Measurements from ENCODE around the gene STK32B. TPM values are rescaled to one million over a fixed set of nuclear protein-coding genes. Genes with fewer than 3 reads are reported as not detected.

Gene STK32B
- total and polyA plus RNA-seq, 2 donors (not counting 1 experiment from before 2014, with no cell fraction given) = 0.22 to 0.30 TPM

DNA sequence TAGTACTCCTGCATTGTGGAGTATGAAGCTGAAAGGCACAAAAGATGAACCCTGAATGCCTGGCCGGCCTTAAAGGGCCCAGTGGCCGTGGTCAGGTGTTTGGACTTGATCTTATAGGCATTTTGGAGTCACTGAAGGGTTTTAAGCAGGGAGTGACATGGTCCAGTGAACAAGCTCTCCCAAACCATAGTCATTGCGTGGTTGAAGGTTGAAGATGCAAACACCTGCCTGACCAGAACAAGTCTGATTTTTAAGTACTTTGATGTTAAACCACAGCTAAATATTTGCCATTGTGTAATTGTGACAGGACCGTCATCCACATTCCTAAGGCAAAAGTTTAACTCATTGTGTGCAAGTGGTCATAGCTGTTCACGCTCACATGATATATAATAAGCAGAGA lies 3.3 kb downstream of the STK32B start:
- no peak overlapping the region for H3K9ac ChIP-seq (ENCODE audit: low read length)
- peaks cover 0 to 33% (median 17%) of the 10 kb centered on the region in 4 experiments for H3K27me3 ChIP-seq (replicated peaks in 1 of 4; ENCODE audit: control extremely low read depth in 1 of 4, control insufficient read depth in 3 of 4, insufficient read depth in 4 of 4, low read length in 3 of 4)
- Mint-ChIP-seq H3K27me3 (peaks cover 36% of the 10 kb centered on the region), H3K27ac (no peak overlapping the region), H3K4me3 (no peak overlapping the region), H3K4me1 (peaks cover 16% of the 10 kb centered on the region), H3K9me3 (ENCODE audit: insufficient read depth) (no peaks in the 10 kb centered on the region)
- TF ChIP-seq, protein P1, sequence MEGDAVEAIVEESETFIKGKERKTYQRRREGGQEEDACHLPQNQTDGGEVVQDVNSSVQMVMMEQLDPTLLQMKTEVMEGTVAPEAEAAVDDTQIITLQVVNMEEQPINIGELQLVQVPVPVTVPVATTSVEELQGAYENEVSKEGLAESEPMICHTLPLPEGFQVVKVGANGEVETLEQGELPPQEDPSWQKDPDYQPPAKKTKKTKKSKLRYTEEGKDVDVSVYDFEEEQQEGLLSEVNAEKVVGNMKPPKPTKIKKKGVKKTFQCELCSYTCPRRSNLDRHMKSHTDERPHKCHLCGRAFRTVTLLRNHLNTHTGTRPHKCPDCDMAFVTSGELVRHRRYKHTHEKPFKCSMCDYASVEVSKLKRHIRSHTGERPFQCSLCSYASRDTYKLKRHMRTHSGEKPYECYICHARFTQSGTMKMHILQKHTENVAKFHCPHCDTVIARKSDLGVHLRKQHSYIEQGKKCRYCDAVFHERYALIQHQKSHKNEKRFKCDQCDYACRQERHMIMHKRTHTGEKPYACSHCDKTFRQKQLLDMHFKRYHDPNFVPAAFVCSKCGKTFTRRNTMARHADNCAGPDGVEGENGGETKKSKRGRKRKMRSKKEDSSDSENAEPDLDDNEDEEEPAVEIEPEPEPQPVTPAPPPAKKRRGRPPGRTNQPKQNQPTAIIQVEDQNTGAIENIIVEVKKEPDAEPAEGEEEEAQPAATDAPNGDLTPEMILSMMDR (IDR thresholded peaks at IDR 0.05) = no peak
- TF ChIP-seq EZH2 (IDR thresholded peaks at IDR 0.05; ENCODE audit: borderline replicate concordance, insufficient read depth, low read depth, low read length, poor library complexity, severe bottlenecking) = no peak
- H3K4me3 ChIP-seq (ENCODE audit: control extremely low read depth in 1 of 5, extremely low read depth in 1 of 5, insufficient read depth in 1 of 5, low read depth in 2 of 5, low read length in 4 of 5) = no peak overlapping the region
- no peak overlapping the region for H2AFZ ChIP-seq (ENCODE audit: insufficient read depth, low read depth, low read length, poor library complexity, severe bottlenecking)
- H3K9me3 ChIP-seq (ENCODE audit: control extremely low read depth in 1 of 3, control insufficient read depth in 2 of 3, insufficient read depth in 1 of 3, low read length in 2 of 3) = peaks cover 0 to 8% (median 0%) of the 10 kb centered on the region in 3 donors
- ChIA-PET CTCF (no interaction called here), POLR2A (no interaction called here)
- no peaks in the 10 kb centered on the region for H3K36me3 ChIP-seq (replicated peaks in 1 of 2; ENCODE audit: control extremely low read depth in 1 of 2, control insufficient read depth in 1 of 2, extremely low read depth in 1 of 2, insufficient read depth in 2 of 2, low read length in 1 of 2)
- no peak for DNase-seq
- peaks cover 15 to 19% of the 10 kb centered on the region in 2 donors for H3K4me1 ChIP-seq (ENCODE audit: control insufficient read depth in 2 of 2, insufficient read depth in 2 of 2, low read length in 2 of 2)
- no peak for ATAC-seq (ENCODE audit: low read depth)
- H3K27ac ChIP-seq (ENCODE audit: low read length in 2 of 2) = no peak overlapping the region
- no peaks in the 10 kb centered on the region for H3K79me2 ChIP-seq (ENCODE audit: control insufficient read depth, insufficient read depth, low read length)
- H4K20me1 ChIP-seq (ENCODE audit: control insufficient read depth, insufficient read depth, low read length, poor library complexity, severe bottlenecking) = no peaks in the 10 kb centered on the region
- WGBS (ENCODE audit: insufficient coverage) = 83% methylated on average over 2 of the region's 5 CpGs
- no peak overlapping the region for H3K4me2 ChIP-seq (replicated peaks; ENCODE audit: low read depth, low read length, poor library complexity, severe bottlenecking)
- intact Hi-C loops (cut with micrococcal nuclease) = no loop called here

DNA sequence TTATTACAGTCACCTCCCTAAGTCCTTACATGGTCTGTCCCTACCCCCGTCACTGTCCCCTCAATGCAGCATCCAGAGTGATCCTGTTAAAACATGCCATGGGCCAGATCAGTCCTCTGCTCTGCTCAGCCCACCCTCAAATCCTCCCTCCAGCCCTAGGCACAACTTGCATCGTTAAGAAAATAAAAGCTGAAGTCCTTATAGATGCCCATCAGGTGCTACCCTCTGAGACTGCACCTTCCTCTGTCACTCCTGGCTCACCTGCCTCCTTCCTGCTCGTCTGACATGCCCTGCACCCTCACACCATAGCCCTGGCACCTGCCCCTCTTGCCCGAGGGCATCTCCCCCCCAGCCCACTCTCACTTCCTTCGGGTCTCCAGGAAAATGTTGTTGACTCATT lies 4.1 kb downstream of the STK32B start:
- ATAC-seq (ENCODE audit: low read depth) (no peak), DNase-seq (no peak)
- Histone ChIP-seq H3K27me3 (replicated peaks in 1 of 4; ENCODE audit: control extremely low read depth in 1 of 4, control insufficient read depth in 3 of 4, insufficient read depth in 4 of 4, low read length in 3 of 4) (peaks cover 0 to 25% (median 12%) of the 10 kb centered on the region in 4 experiments), H2AFZ (ENCODE audit: insufficient read depth, low read depth, low read length, poor library complexity, severe bottlenecking) (no peak overlapping the region), H3K4me2 (replicated peaks; ENCODE audit: low read depth, low read length, poor library complexity, severe bottlenecking) (no peak overlapping the region), H3K4me3 (ENCODE audit: control extremely low read depth in 1 of 5, extremely low read depth in 1 of 5, insufficient read depth in 1 of 5, low read depth in 2 of 5, low read length in 4 of 5) (no peak overlapping the region), H4K20me1 (ENCODE audit: control insufficient read depth, insufficient read depth, low read length, poor library complexity, severe bottlenecking) (no peaks in the 10 kb centered on the region), H3K9ac (ENCODE audit: low read length) (no peak overlapping the region), H3K27ac (ENCODE audit: low read length in 2 of 2) (no peak overlapping the region), H3K79me2 (ENCODE audit: control insufficient read depth, insufficient read depth, low read length) (no peaks in the 10 kb centered on the region), H3K9me3 (ENCODE audit: control extremely low read depth in 1 of 3, control insufficient read depth in 2 of 3, insufficient read depth in 1 of 3, low read length in 2 of 3) (peaks cover 0 to 12% (median 2%) of the 10 kb centered on the region in 3 donors), H3K36me3 (replicated peaks in 1 of 2; ENCODE audit: control extremely low read depth in 1 of 2, control insufficient read depth in 1 of 2, extremely low read depth in 1 of 2, insufficient read depth in 2 of 2, low read length in 1 of 2) (no peaks in the 10 kb centered on the region), H3K4me1 (ENCODE audit: control insufficient read depth in 2 of 2, insufficient read depth in 2 of 2, low read length in 2 of 2) (peaks cover 10 to 16% of the 10 kb centered on the region in 2 donors)
- Mint-ChIP-seq H3K27ac (no peak overlapping the region), H3K4me3 (no peak overlapping the region), H3K4me1 (peaks cover 13% of the 10 kb centered on the region), H3K9me3 (ENCODE audit: insufficient read depth) (peaks cover 2% of the 10 kb centered on the region), H3K27me3 (peaks cover 30% of the 10 kb centered on the region)
- CTCF ChIA-PET = interaction anchor here (0.7 kb wide), 1 partner anchor 678 kb away, joined by 3 read pairs; no protein-coding TSS in a partner anchor
- intact Hi-C loops (cut with micrococcal nuclease) = no loop called here
- POLR2A ChIA-PET = no interaction called here
- WGBS (ENCODE audit: insufficient coverage) = 58% methylated on average over 4 of the region's 5 CpGs
- TF ChIP-seq, protein P1 (IDR thresholded peaks at IDR 0.05) = no peak
- no peak for TF ChIP-seq EZH2 (IDR thresholded peaks at IDR 0.05; ENCODE audit: borderline replicate concordance, insufficient read depth, low read depth, low read length, poor library complexity, severe bottlenecking)
